Progenitor cell of endocrine pancreas (in vitro differentiated cells): Measurements from ENCODE around the gene TMEM38A. TPM values are rescaled to one million over a fixed set of nuclear protein-coding genes. Genes with fewer than 3 reads are reported as not detected.
"Not testable (repeated sequence)": the region's sequence is repeated elsewhere in the genome, so short reads cannot be mapped to it uniquely, and the experiment has no call there.

ENCODE experiments used
- DNase-seq: peaks from one replicate; pipeline ENCODE4 v3.0.0; 2021; ENCODE audit warnings: low spot score; ENCODE audit not compliant: unreplicated experiment
- H3K27ac Mint-ChIP-seq: 2 replicates; pipeline ENCODE4 v1.8.0; 2021; ENCODE audit warnings: mild to moderate bottlenecking, moderate library complexity, mixed read lengths
- H3K27me3 Mint-ChIP-seq: 2 replicates; pipeline ENCODE4 v1.8.0; 2021; ENCODE audit warnings: mixed read lengths
- H3K36me3 Mint-ChIP-seq: 2 replicates; pipeline ENCODE4 v1.8.0; 2022; ENCODE audit warnings: mixed read lengths; ENCODE audit not compliant: insufficient read depth
- H3K4me1 Mint-ChIP-seq: 2 replicates; pipeline ENCODE4 v1.8.0; 2021; ENCODE audit warnings: low read depth, mixed read lengths
- H3K4me3 Mint-ChIP-seq: 2 replicates; pipeline ENCODE4 v1.8.0; 2021; ENCODE audit warnings: low read depth, mild to moderate bottlenecking, moderate library complexity, mixed read lengths
- H3K9me3 Mint-ChIP-seq: 2 replicates; pipeline ENCODE4 v1.8.0; 2021; ENCODE audit warnings: low read depth, mixed read lengths
- CTCF ChIP-seq: fragments of 200-600 bp; sonication (generic); IDR thresholded peaks from one replicate; pipeline ENCODE4 v1.5.0; 2021; ENCODE audit warnings: antibody characterized with exemption, mild to moderate bottlenecking; ENCODE audit not compliant: unreplicated experiment
- total RNA-seq: library from RNA; stranded (reverse); gene quantifications from 2 replicates; pipeline ENCODE4 v1.2.1, GENCODE V29; 2021

TMEM38A gene
- total RNA-seq, 1 donor from 2014 or later, result 12.2 TPM

GRCh38 chr19:16715611-16716010 is 54.7 kb downstream of the TMEM38A start:
- Mint-ChIP-seq H3K36me3 (no peaks in the 10 kb centered on the region), H3K27me3 (peaks cover 7% of the 10 kb centered on the region), H3K27ac (no peak overlapping the region), H3K9me3 (no peaks in the 10 kb centered on the region), H3K4me1 (no peaks in the 10 kb centered on the region), H3K4me3 (no peak overlapping the region)
- no peak for DNase-seq
- TF ChIP-seq CTCF, result no peak

- TF ChIP-seq CTCF, result no peak
- DNase-seq, result no peak
- Mint-ChIP-seq H3K9me3 (peaks cover 3% of the 10 kb centered on the region), H3K36me3 (no peaks in the 10 kb centered on the region), H3K4me1 (no peaks in the 10 kb centered on the region), H3K4me3 (no peak overlapping the region), H3K27me3 (peaks cover 5% of the 10 kb centered on the region), H3K27ac (no peak overlapping the region)
Observed at GRCh38 chr19:16721051-16721450, 60.1 kb downstream of the TMEM38A start.

GRCh38 chr19:16722591-16722990 is 61.7 kb downstream of the TMEM38A start:
- TF ChIP-seq CTCF, result no peak
- peaks cover 5% of the 10 kb centered on the region for H3K27me3 Mint-ChIP-seq
- no peaks in the 10 kb centered on the region for H3K36me3 Mint-ChIP-seq

GRCh38 chr19:16726916-16727315 is 66.0 kb downstream of the TMEM38A start:
- TF ChIP-seq CTCF, result no peak
- H3K9me3 Mint-ChIP-seq, result peaks cover 3% of the 10 kb centered on the region
- H3K27me3 Mint-ChIP-seq, result no peaks in the 10 kb centered on the region
- H3K4me1 Mint-ChIP-seq, result no peaks in the 10 kb centered on the region
- DNase-seq, result no peak
- H3K4me3 Mint-ChIP-seq, result no peak overlapping the region
- H3K27ac Mint-ChIP-seq, result no peak overlapping the region
- no peaks in the 10 kb centered on the region for H3K36me3 Mint-ChIP-seq

More at GRCh38 chr19:16722591-16722990, 61.7 kb downstream of the TMEM38A start:
- Mint-ChIP-seq H3K27ac (no peak overlapping the region), H3K9me3 (peaks cover 3% of the 10 kb centered on the region), H3K4me3 (no peak overlapping the region), H3K4me1 (no peaks in the 10 kb centered on the region)
- no peak for DNase-seq

GRCh38 chr19:16735650-16736266 is 74.8 kb downstream of the TMEM38A start:
- not testable (repeated sequence) for H3K9me3 Mint-ChIP-seq, H3K4me1 Mint-ChIP-seq, H3K4me3 Mint-ChIP-seq, H3K27me3 Mint-ChIP-seq, DNase-seq, H3K36me3 Mint-ChIP-seq, H3K27ac Mint-ChIP-seq

- Mint-ChIP-seq H3K4me1 (peaks cover 8% of the 10 kb centered on the region), H3K4me3 (no peak overlapping the region), H3K27me3 (peaks cover 4% of the 10 kb centered on the region), H3K36me3 (no peaks in the 10 kb centered on the region), H3K9me3 (no peaks in the 10 kb centered on the region), H3K27ac (no peak overlapping the region)
- TF ChIP-seq CTCF, result no peak
- no peak for DNase-seq
Observed at GRCh38 chr19:16736709-16737108, 75.8 kb downstream of the TMEM38A start.
